ENCODE results near the gene WDR73.

WDR73 gene

DNA sequence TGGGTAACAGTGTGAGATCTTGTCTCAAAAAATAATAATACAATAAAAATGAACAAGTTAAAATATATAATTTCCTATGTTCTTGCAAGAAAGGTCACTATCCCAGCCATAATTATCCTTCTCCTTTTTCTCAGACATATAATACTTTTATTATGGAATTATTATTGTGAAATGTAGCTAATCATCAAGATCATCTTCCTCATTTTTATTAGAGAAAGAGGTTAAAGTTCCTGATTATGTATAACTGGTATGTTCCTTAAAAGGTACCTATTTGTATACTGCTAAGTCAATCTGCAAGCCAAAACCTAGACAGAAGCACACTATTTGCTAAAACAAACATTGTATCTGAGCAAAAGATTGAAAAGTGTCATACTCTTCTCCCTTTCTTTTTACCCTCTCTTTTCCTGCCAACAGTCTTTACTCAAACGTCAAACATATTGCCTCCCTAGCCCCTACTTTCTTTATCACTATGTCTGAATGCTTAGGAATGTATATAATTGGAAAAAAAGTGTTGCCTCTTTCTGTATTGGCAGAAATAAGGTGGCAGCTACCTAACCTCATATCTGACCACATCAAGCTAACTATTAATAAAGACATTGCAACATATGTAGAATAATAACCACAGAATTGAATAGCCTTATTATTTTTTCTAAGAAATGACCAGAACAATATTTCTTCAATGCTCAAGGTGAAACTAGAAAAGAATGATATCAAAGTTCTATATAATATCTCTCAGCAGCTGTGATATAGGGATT, 43.3 kb upstream of the WDR73 start:
- H3K27ac ChIP-seq (replicated peaks) = no peak overlapping the region
- DNase-seq (ENCODE audit: low read depth in 1 of 2, low spot score in 1 of 2) = no peak
- TF ChIP-seq, protein P1, sequence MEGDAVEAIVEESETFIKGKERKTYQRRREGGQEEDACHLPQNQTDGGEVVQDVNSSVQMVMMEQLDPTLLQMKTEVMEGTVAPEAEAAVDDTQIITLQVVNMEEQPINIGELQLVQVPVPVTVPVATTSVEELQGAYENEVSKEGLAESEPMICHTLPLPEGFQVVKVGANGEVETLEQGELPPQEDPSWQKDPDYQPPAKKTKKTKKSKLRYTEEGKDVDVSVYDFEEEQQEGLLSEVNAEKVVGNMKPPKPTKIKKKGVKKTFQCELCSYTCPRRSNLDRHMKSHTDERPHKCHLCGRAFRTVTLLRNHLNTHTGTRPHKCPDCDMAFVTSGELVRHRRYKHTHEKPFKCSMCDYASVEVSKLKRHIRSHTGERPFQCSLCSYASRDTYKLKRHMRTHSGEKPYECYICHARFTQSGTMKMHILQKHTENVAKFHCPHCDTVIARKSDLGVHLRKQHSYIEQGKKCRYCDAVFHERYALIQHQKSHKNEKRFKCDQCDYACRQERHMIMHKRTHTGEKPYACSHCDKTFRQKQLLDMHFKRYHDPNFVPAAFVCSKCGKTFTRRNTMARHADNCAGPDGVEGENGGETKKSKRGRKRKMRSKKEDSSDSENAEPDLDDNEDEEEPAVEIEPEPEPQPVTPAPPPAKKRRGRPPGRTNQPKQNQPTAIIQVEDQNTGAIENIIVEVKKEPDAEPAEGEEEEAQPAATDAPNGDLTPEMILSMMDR (IDR thresholded peaks at IDR 0.05; ENCODE audit: insufficient read depth, low read length) = no peak
- TF ChIP-seq POLR2AphosphoS5 (IDR thresholded peaks at IDR 0.05; ENCODE audit: low read depth) = no peak
- TF ChIP-seq SPI1 (IDR thresholded peaks at IDR 0.05; ENCODE audit: borderline replicate concordance, low read depth) = no peak
- no peak for TF ChIP-seq GABPA (IDR thresholded peaks at IDR 0.05; ENCODE audit: low read depth)
- TF ChIP-seq, protein P2, sequence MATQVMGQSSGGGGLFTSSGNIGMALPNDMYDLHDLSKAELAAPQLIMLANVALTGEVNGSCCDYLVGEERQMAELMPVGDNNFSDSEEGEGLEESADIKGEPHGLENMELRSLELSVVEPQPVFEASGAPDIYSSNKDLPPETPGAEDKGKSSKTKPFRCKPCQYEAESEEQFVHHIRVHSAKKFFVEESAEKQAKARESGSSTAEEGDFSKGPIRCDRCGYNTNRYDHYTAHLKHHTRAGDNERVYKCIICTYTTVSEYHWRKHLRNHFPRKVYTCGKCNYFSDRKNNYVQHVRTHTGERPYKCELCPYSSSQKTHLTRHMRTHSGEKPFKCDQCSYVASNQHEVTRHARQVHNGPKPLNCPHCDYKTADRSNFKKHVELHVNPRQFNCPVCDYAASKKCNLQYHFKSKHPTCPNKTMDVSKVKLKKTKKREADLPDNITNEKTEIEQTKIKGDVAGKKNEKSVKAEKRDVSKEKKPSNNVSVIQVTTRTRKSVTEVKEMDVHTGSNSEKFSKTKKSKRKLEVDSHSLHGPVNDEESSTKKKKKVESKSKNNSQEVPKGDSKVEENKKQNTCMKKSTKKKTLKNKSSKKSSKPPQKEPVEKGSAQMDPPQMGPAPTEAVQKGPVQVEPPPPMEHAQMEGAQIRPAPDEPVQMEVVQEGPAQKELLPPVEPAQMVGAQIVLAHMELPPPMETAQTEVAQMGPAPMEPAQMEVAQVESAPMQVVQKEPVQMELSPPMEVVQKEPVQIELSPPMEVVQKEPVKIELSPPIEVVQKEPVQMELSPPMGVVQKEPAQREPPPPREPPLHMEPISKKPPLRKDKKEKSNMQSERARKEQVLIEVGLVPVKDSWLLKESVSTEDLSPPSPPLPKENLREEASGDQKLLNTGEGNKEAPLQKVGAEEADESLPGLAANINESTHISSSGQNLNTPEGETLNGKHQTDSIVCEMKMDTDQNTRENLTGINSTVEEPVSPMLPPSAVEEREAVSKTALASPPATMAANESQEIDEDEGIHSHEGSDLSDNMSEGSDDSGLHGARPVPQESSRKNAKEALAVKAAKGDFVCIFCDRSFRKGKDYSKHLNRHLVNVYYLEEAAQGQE (IDR thresholded peaks at IDR 0.05; ENCODE audit: insufficient replicate concordance, low read depth) = no peak
- H3K4me3 ChIP-seq (replicated peaks; ENCODE audit: insufficient read depth, low read length) = no peak overlapping the region
- no peaks in the 10 kb centered on the region for H3K27me3 ChIP-seq (ENCODE audit: insufficient read depth, poor library complexity, severe bottlenecking)

DNA sequence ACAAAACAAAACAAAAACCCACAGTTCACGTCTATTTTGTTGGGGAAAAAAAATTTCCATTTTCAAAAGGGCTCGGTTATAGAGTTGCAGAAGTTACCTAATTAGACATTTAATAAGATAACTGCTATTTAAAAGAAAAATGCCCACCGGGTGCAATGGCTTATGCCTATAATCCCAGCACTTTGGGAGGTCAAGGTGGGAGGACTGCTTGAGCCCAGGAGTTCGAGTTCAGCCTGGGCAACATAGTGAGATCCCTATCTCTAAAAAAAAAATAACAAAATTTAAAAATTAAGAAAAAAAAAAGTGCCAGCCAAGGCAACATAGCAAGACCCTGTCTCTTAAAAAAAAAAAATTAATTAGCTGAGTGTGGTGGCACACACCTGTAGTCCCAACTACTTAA, 42.7 kb upstream of the WDR73 start:
- Histone ChIP-seq H3K27me3 (ENCODE audit: insufficient read depth, poor library complexity, severe bottlenecking) (no peaks in the 10 kb centered on the region), H3K4me3 (replicated peaks; ENCODE audit: insufficient read depth, low read length) (no peak overlapping the region), H3K27ac (replicated peaks) (no peak overlapping the region)
- DNase-seq (ENCODE audit: low read depth in 1 of 2, low spot score in 1 of 2) = no peak
- TF ChIP-seq, protein P1 (IDR thresholded peaks at IDR 0.05; ENCODE audit: insufficient read depth, low read length) = no peak
- TF ChIP-seq, protein P2 (IDR thresholded peaks at IDR 0.05; ENCODE audit: insufficient replicate concordance, low read depth) = no peak
- TF ChIP-seq SPI1 (IDR thresholded peaks at IDR 0.05; ENCODE audit: borderline replicate concordance, low read depth) (no peak), GABPA (IDR thresholded peaks at IDR 0.05; ENCODE audit: low read depth) (no peak)

DNA sequence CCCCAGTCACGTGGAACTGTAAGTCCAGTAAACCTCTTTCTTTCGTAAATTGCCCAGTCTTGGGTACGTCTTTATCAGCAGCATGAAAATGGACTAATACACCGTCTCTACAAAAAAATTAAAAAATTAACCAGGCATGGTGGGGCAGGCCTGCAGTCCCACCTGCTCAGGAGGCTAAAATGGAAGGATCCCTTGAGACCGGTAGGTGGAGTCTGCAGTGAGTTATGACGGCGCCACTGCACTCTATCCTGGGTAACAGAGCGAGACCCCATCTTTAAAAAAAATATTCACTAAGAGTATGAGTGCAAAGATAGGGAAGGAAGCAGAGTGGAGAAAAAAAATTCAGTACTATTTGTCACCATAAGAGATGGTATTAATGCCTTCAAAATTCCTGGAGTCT, 36.3 kb upstream of the WDR73 start:
- TF ChIP-seq POLR2AphosphoS5 (IDR thresholded peaks at IDR 0.05; ENCODE audit: low read depth) (no peak), GABPA (IDR thresholded peaks at IDR 0.05; ENCODE audit: low read depth) (no peak), SPI1 (IDR thresholded peaks at IDR 0.05; ENCODE audit: borderline replicate concordance, low read depth) (no peak)
- TF ChIP-seq, protein P2 (IDR thresholded peaks at IDR 0.05; ENCODE audit: insufficient replicate concordance, low read depth) = no peak
- TF ChIP-seq, protein P1 (IDR thresholded peaks at IDR 0.05; ENCODE audit: insufficient read depth, low read length) = no peak
- Histone ChIP-seq H3K27ac (replicated peaks) (no peak overlapping the region), H3K4me3 (replicated peaks; ENCODE audit: insufficient read depth, low read length) (no peak overlapping the region), H3K27me3 (ENCODE audit: insufficient read depth, poor library complexity, severe bottlenecking) (no peaks in the 10 kb centered on the region)
- no peak for DNase-seq (ENCODE audit: low read depth in 1 of 2, low spot score in 1 of 2)
